NCI-H1417 (cell line): ENCODE data around the gene DYRK1A.

Source experiments
- DNase-seq, 3 experiments: peaks; one replicate each; lab custom pipeline; 2025; lab: John Stamatoyannopoulos, UW

Gene DYRK1A

GRCh38 chr21:37449302-37449937 is 82.8 kb downstream of the DYRK1A start:
- DNase-seq, result no peak

GRCh38 chr21:37450445-37450941 is 83.9 kb downstream of the DYRK1A start:
- peak in 1 of 3 experiments; percentile 15 for DNase-seq

GRCh38 chr21:37451446-37451845 is 84.9 kb downstream of the DYRK1A start:
- DNase-seq, result no peak

GRCh38 chr21:37452227-37452626 is 85.7 kb downstream of the DYRK1A start:
- DNase-seq, result no peak

GRCh38 chr21:37453350-37453749 is 86.8 kb downstream of the DYRK1A start:
- DNase-seq, result no peak

- no peak for DNase-seq
Measured at GRCh38 chr21:37454869-37455503, 88.4 kb downstream of the DYRK1A start.

GRCh38 chr21:37455504-37455911 is 88.9 kb downstream of the DYRK1A start:
- no peak for DNase-seq

GRCh38 chr21:37458669-37459276 is 92.2 kb downstream of the DYRK1A start:
- peak in 1 of 3 experiments; percentile 45 for DNase-seq

- no peak for DNase-seq
Measured at GRCh38 chr21:37459575-37459974, 93.0 kb downstream of the DYRK1A start.

GRCh38 chr21:37460196-37460595 is 93.6 kb downstream of the DYRK1A start:
- DNase-seq, result peak in 1 of 3 experiments; percentile 30

- no peak for DNase-seq
Measured at GRCh38 chr21:37461479-37461878, 94.9 kb downstream of the DYRK1A start.

GRCh38 chr21:37462087-37462861 is 95.7 kb downstream of the DYRK1A start:
- DNase-seq, result no peak

- DNase-seq, result peak; percentile 22 to 63 (median 57)
Measured at GRCh38 chr21:37463083-37463801, 96.7 kb downstream of the DYRK1A start.

- no peak for DNase-seq
Measured at GRCh38 chr21:37467082-37467481, 100.5 kb downstream of the DYRK1A start.

- no peak for DNase-seq
Measured at GRCh38 chr21:37468909-37469308, 102.3 kb downstream of the DYRK1A start.

- DNase-seq, result no peak
Measured at GRCh38 chr21:37469441-37469840, 102.9 kb downstream of the DYRK1A start.

- no peak for DNase-seq
Measured at GRCh38 chr21:37472581-37472980, 106.0 kb downstream of the DYRK1A start.

GRCh38 chr21:37473491-37473890 is 106.9 kb downstream of the DYRK1A start:
- no peak for DNase-seq

- no peak for DNase-seq
Measured at GRCh38 chr21:37474342-37474741, 107.8 kb downstream of the DYRK1A start.

- DNase-seq, result no peak
Measured at GRCh38 chr21:37475186-37475868, 108.8 kb downstream of the DYRK1A start.

GRCh38 chr21:37478794-37479193 is 112.2 kb downstream of the DYRK1A start:
- no peak for DNase-seq
